ENCODE measurements around the gene SUGCT. TPM values are rescaled to one million over a fixed set of nuclear protein-coding genes. Genes with fewer than 3 reads are reported as not detected.
"Not testable (repeated sequence)": the region's sequence is repeated elsewhere in the genome, so short reads cannot be mapped to it uniquely, and the experiment has no call there.

Gene SUGCT
- total and polyA plus RNA-seq, 4 donors: 2.4 to 5.3 (median 3.3) TPM

DNA sequence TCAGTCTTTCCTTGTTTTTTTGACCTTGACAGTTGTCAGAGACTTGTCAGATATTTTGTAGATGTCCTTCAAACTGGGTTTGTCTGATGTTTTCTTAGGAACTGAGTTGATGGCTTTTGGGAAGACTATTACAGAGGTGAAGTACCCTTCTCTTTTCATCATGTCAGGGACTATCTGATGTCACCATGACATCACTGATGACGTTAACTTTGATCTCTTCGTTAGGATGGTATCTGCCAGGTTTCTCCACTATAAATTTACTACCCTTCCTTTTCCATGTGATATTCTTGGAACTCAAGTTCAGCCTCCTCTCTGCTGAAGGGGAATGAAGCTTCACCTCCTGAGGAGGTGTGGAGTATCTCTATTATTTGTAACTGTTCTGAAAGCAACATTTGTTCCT lies 78.5 kb downstream of the SUGCT start:
- Histone ChIP-seq H3K36me3 (ENCODE audit: control insufficient read depth, insufficient read depth, low read length) (no peaks in the 10 kb centered on the region), H3K27ac (ENCODE audit: low read depth, low read length) (no peak overlapping the region), H3K4me1 (ENCODE audit: control insufficient read depth, insufficient read depth, low read length) (no peaks in the 10 kb centered on the region), H3K4me3 (ENCODE audit: low read depth, low read length) (no peak overlapping the region), H3K9me3 (ENCODE audit: control insufficient read depth, insufficient read depth, low read length) (no peaks in the 10 kb centered on the region), H3K27me3 (ENCODE audit: control insufficient read depth, insufficient read depth, low read length) (no peaks in the 10 kb centered on the region)
- DNase-seq (ENCODE audit: low read depth in 4 of 6, low spot score in 6 of 6): no peak
- 100% methylated on average over 2 of the region's 2 CpGs for WGBS (ENCODE audit: insufficient coverage)

GRCh38 chr7:40213856-40214255 lies 79.1 kb downstream of the SUGCT start:
- DNase-seq (ENCODE audit: low read depth in 4 of 6, low spot score in 6 of 6): no peak
- no CpG with 5 or more reads among the region's 3 CpGs for WGBS (ENCODE audit: insufficient coverage)

GRCh38 chr7:40218612-40219011 lies 83.8 kb downstream of the SUGCT start:
- not testable (repeated sequence) for H3K4me1 ChIP-seq (ENCODE audit: control insufficient read depth, insufficient read depth, low read length); H3K4me3 ChIP-seq (ENCODE audit: low read depth, low read length); DNase-seq (ENCODE audit: low read depth in 4 of 6, low spot score in 6 of 6); H3K27me3 ChIP-seq (ENCODE audit: control insufficient read depth, insufficient read depth, low read length); H3K36me3 ChIP-seq (ENCODE audit: control insufficient read depth, insufficient read depth, low read length); H3K27ac ChIP-seq (ENCODE audit: low read depth, low read length); H3K9me3 ChIP-seq (ENCODE audit: control insufficient read depth, insufficient read depth, low read length)
- WGBS (ENCODE audit: insufficient coverage): 95% methylated on average over 4 of the region's 7 CpGs

More at GRCh38 chr7:40213856-40214255, 79.1 kb downstream of the SUGCT start:
- H3K27me3 ChIP-seq (ENCODE audit: control insufficient read depth, insufficient read depth, low read length): no peaks in the 10 kb centered on the region
- no peak overlapping the region for H3K27ac ChIP-seq (ENCODE audit: low read depth, low read length)
- H3K9me3 ChIP-seq (ENCODE audit: control insufficient read depth, insufficient read depth, low read length): no peaks in the 10 kb centered on the region
- H3K4me3 ChIP-seq (ENCODE audit: low read depth, low read length): no peak overlapping the region
- H3K36me3 ChIP-seq (ENCODE audit: control insufficient read depth, insufficient read depth, low read length): no peaks in the 10 kb centered on the region
- H3K4me1 ChIP-seq (ENCODE audit: control insufficient read depth, insufficient read depth, low read length): no peaks in the 10 kb centered on the region

DNA sequence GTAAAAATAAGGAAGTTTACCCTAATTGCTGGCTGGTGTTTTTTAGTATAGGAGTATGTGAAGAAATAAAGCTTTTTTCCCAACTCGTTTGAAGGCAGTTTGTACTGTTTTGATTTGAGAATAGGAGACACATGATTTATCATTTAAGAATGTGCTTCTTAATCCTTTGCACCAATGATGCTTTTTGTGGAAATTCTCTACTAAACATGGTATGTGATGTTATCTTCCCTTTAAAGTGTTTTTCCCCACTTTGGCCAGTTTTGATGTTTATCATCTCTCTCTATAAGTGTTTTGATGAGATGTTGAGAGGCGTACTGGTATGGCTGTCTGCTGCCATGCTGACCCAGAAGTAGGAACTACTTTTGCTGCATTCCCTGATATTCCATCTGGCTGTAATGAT lies 85.1 kb downstream of the SUGCT start:
- no peaks in the 10 kb centered on the region for H3K4me1 ChIP-seq (ENCODE audit: control insufficient read depth, insufficient read depth, low read length)

DNA sequence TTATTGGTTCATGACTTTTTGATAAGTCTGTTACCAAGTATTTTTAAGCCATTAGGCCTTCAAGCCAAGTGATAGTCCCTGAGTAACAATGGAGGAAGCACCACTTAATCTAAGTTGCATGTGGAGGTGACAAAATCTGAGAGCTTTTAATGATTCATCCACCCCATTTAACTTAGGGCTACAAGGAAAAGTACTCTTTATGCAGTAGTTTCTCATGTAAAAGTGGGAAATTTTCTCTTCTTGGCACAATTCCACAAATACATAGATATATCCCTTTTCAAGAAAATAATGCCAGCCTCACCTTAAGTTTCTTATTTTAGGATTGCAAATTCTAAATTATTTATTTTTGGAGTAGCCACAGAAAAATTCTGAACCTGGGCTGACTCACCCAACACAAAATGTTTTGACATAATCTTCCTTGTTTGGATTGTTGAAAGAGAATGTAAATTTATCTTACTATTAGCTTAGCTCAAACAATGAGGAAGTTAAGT lies 85.7 kb downstream of the SUGCT start:
- Histone ChIP-seq H3K27me3 (ENCODE audit: control insufficient read depth, insufficient read depth, low read length) (no peaks in the 10 kb centered on the region), H3K36me3 (ENCODE audit: control insufficient read depth, insufficient read depth, low read length) (no peaks in the 10 kb centered on the region), H3K9me3 (ENCODE audit: control insufficient read depth, insufficient read depth, low read length) (no peaks in the 10 kb centered on the region), H3K27ac (ENCODE audit: low read depth, low read length) (no peak overlapping the region), H3K4me3 (ENCODE audit: low read depth, low read length) (no peak overlapping the region), H3K4me1 (ENCODE audit: control insufficient read depth, insufficient read depth, low read length) (no peaks in the 10 kb centered on the region)
- DNase-seq (ENCODE audit: low read depth in 4 of 6, low spot score in 6 of 6): no peak

More for the DNA sequence above, 85.1 kb downstream of the SUGCT start:
- no peak for DNase-seq (ENCODE audit: low read depth in 4 of 6, low spot score in 6 of 6)
- H3K4me3 ChIP-seq (ENCODE audit: low read depth, low read length): no peak overlapping the region
- no CpG with 5 or more reads among the region's 2 CpGs for WGBS (ENCODE audit: insufficient coverage)
- H3K9me3 ChIP-seq (ENCODE audit: control insufficient read depth, insufficient read depth, low read length): no peaks in the 10 kb centered on the region
- H3K36me3 ChIP-seq (ENCODE audit: control insufficient read depth, insufficient read depth, low read length): no peaks in the 10 kb centered on the region
- H3K27me3 ChIP-seq (ENCODE audit: control insufficient read depth, insufficient read depth, low read length): no peaks in the 10 kb centered on the region
- no peak overlapping the region for H3K27ac ChIP-seq (ENCODE audit: low read depth, low read length)

- Histone ChIP-seq H3K36me3 (ENCODE audit: control insufficient read depth, insufficient read depth, low read length) (no peaks in the 10 kb centered on the region), H3K27ac (ENCODE audit: low read depth, low read length) (no peak overlapping the region)
Observed at GRCh38 chr7:40221836-40222235, 87.0 kb downstream of the SUGCT start.

GRCh38 chr7:40223451-40224127 lies 88.8 kb downstream of the SUGCT start:
- DNase-seq (ENCODE audit: low read depth in 4 of 6, low spot score in 6 of 6): no peak
- H3K4me1 ChIP-seq (ENCODE audit: control insufficient read depth, insufficient read depth, low read length): no peaks in the 10 kb centered on the region
- H3K27ac ChIP-seq (ENCODE audit: low read depth, low read length): no peak overlapping the region
- H3K9me3 ChIP-seq (ENCODE audit: control insufficient read depth, insufficient read depth, low read length): no peaks in the 10 kb centered on the region
- no peak overlapping the region for H3K4me3 ChIP-seq (ENCODE audit: low read depth, low read length)
- H3K36me3 ChIP-seq (ENCODE audit: control insufficient read depth, insufficient read depth, low read length): no peaks in the 10 kb centered on the region
- H3K27me3 ChIP-seq (ENCODE audit: control insufficient read depth, insufficient read depth, low read length): no peaks in the 10 kb centered on the region
- no CpG with 5 or more reads among the region's 2 CpGs for WGBS (ENCODE audit: insufficient coverage)

More at GRCh38 chr7:40221836-40222235, 87.0 kb downstream of the SUGCT start:
- no peak overlapping the region for H3K4me3 ChIP-seq (ENCODE audit: low read depth, low read length)
- H3K9me3 ChIP-seq (ENCODE audit: control insufficient read depth, insufficient read depth, low read length): no peaks in the 10 kb centered on the region
- 95% methylated on average over 2 of the region's 2 CpGs for WGBS (ENCODE audit: insufficient coverage)
- H3K27me3 ChIP-seq (ENCODE audit: control insufficient read depth, insufficient read depth, low read length): no peaks in the 10 kb centered on the region
- DNase-seq (ENCODE audit: low read depth in 4 of 6, low spot score in 6 of 6): no peak
- H3K4me1 ChIP-seq (ENCODE audit: control insufficient read depth, insufficient read depth, low read length): no peaks in the 10 kb centered on the region

DNA sequence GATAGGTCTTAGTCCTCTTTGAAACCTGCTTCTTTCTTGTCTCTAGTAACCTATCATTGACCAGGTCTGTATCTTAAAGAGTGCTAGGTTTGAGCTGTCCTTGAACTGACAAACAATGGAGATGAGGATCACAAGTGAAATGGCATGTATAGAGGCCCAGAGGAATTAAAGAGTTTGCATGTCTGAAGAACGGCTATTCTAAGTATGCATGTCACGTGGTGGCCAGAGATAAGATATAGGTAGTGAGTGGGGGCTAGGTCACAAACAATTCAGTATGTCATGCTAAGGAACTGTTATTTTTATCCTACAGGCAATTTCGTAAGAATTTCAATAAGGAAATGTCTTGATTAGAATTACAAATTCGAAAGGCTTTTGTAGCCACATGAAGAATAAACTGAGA lies 95.3 kb downstream of the SUGCT start:
- no peaks in the 10 kb centered on the region for H3K36me3 ChIP-seq (ENCODE audit: control insufficient read depth, insufficient read depth, low read length)
- 96% methylated on average over 4 of the region's 4 CpGs for WGBS (ENCODE audit: insufficient coverage)
- no peaks in the 10 kb centered on the region for H3K9me3 ChIP-seq (ENCODE audit: control insufficient read depth, insufficient read depth, low read length)
- H3K27ac ChIP-seq (ENCODE audit: low read depth, low read length): no peak overlapping the region
- no peak for DNase-seq (ENCODE audit: low read depth in 4 of 6, low spot score in 6 of 6)
- no peaks in the 10 kb centered on the region for H3K27me3 ChIP-seq (ENCODE audit: control insufficient read depth, insufficient read depth, low read length)
- H3K4me3 ChIP-seq (ENCODE audit: low read depth, low read length): no peak overlapping the region
- H3K4me1 ChIP-seq (ENCODE audit: control insufficient read depth, insufficient read depth, low read length): no peaks in the 10 kb centered on the region

- Histone ChIP-seq H3K36me3 (ENCODE audit: control insufficient read depth, insufficient read depth, low read length) (no peaks in the 10 kb centered on the region), H3K27me3 (ENCODE audit: control insufficient read depth, insufficient read depth, low read length) (no peaks in the 10 kb centered on the region), H3K4me3 (ENCODE audit: low read depth, low read length) (no peak overlapping the region), H3K4me1 (ENCODE audit: control insufficient read depth, insufficient read depth, low read length) (no peaks in the 10 kb centered on the region), H3K27ac (ENCODE audit: low read depth, low read length) (no peak overlapping the region), H3K9me3 (ENCODE audit: control insufficient read depth, insufficient read depth, low read length) (no peaks in the 10 kb centered on the region)
- no peak for DNase-seq (ENCODE audit: low read depth in 4 of 6, low spot score in 6 of 6)
- 100% methylated on average over 1 of the region's 1 CpG for WGBS (ENCODE audit: insufficient coverage)
Observed at GRCh38 chr7:40231796-40232195, 97.0 kb downstream of the SUGCT start.

GRCh38 chr7:40232242-40232893 lies 97.6 kb downstream of the SUGCT start:
- H3K4me3 ChIP-seq (ENCODE audit: low read depth, low read length): no peak overlapping the region
- no peaks in the 10 kb centered on the region for H3K36me3 ChIP-seq (ENCODE audit: control insufficient read depth, insufficient read depth, low read length)
- DNase-seq (ENCODE audit: low read depth in 4 of 6, low spot score in 6 of 6): peak in 5 of 6 donors; percentile 13 to 89 (median 48)
- no peak overlapping the region for H3K27ac ChIP-seq (ENCODE audit: low read depth, low read length)
- H3K27me3 ChIP-seq (ENCODE audit: control insufficient read depth, insufficient read depth, low read length): no peaks in the 10 kb centered on the region
- no peaks in the 10 kb centered on the region for H3K9me3 ChIP-seq (ENCODE audit: control insufficient read depth, insufficient read depth, low read length)
- H3K4me1 ChIP-seq (ENCODE audit: control insufficient read depth, insufficient read depth, low read length): no peaks in the 10 kb centered on the region
- 100% methylated on average over 1 of the region's 7 CpGs for WGBS (ENCODE audit: insufficient coverage)

Measured in spinal cord (tissue), 10 donors.